K562 treated with DMSO at 1 percent for 4 hours (cell line): ENCODE data around the gene GABRA1. TPM values are rescaled to one million over a fixed set of nuclear protein-coding genes. Genes with fewer than 3 reads are reported as not detected.

Experiments used
- total RNA-seq: library from RNA; unstranded; fragments of 300-600 nt; gene quantifications from 2 replicates; pipeline ENCODE4 v1.2.3, GENCODE V29; 2022; ENCODE audit not compliant: insufficient read depth

GABRA1 gene
- not detected in 2 replicates for total RNA-seq

GRCh38 chr5:161847941-161848391 is at the start of gene GABRA1:
GABRA1 (plus strand) TSS chr5:161848120; CDS start chr5:161850811, 2,691 bp downstream.

Other genes starting within 250 kb of the GABRA1 start
- not detected in 2 replicates for gene GABRA6, start 162.4 kb upstream of the GABRA1 start, total RNA-seq
- not detected in 2 replicates for gene GABRG2, start 219.7 kb downstream of the GABRA1 start, total RNA-seq